KMS-11 (cell line): ENCODE data around the gene NAALADL1.

Experiments
- H2AFZ ChIP-seq: fragments of 200-600 bp; sonication (generic); 2 replicates; pipeline ENCODE4 v1.6.1; 2016; ENCODE audit warnings: antibody characterized with exemption, mixed run types, low read depth
- H3K27ac ChIP-seq: fragments of 200-600 bp; sonication (generic); 2 replicates; pipeline ENCODE4 v1.6.1; 2016; ENCODE audit warnings: mild to moderate bottlenecking, mixed run types
- H3K27me3 ChIP-seq: fragments of 200-600 bp; sonication (generic); 2 replicates; pipeline ENCODE4 v1.6.1; 2017; ENCODE audit warnings: mild to moderate bottlenecking, low read depth, mixed run types, moderate library complexity; ENCODE audit not compliant: insufficient read depth
- H3K36me3 ChIP-seq: fragments of 200-600 bp; sonication (generic); 2 replicates; pipeline ENCODE4 v1.6.1; 2017; ENCODE audit warnings: mild to moderate bottlenecking, mixed run types; ENCODE audit not compliant: insufficient read depth
- H3K4me1 ChIP-seq: fragments of 200-600 bp; sonication (generic); 2 replicates; pipeline ENCODE4 v1.6.1; 2016; ENCODE audit warnings: mild to moderate bottlenecking, low read depth, mixed run types; ENCODE audit not compliant: poor library complexity, severe bottlenecking
- H3K4me2 ChIP-seq: fragments of 200-600 bp; sonication (generic); 2 replicates; pipeline ENCODE4 v1.7.0; 2016; ENCODE audit warnings: mild to moderate bottlenecking, mixed run types
- H3K4me3 ChIP-seq: fragments of 200-600 bp; sonication (generic); IDR thresholded peaks from 2 replicates; pipeline ENCODE4 v1.6.1; 2017; ENCODE audit warnings: low read depth, low read length, mixed read lengths; ENCODE audit not compliant: insufficient read depth
- H3K79me2 ChIP-seq: fragments of 200-600 bp; sonication (generic); 2 replicates; pipeline ENCODE4 v1.6.1; 2016; ENCODE audit warnings: low read depth, mixed run types; ENCODE audit not compliant: insufficient read depth
- H3K9ac ChIP-seq: fragments of 200-600 bp; sonication (generic); 2 replicates; pipeline ENCODE4 v1.6.1; 2016; ENCODE audit warnings: mild to moderate bottlenecking, mixed run types
- H4K20me1 ChIP-seq: fragments of 200-600 bp; sonication (generic); 2 replicates; pipeline ENCODE4 v1.6.1; 2016; ENCODE audit warnings: mild to moderate bottlenecking, mixed run types; ENCODE audit not compliant: insufficient read depth
- TF ChIP-seq, protein P1 (sequence below): fragments of 200-600 bp; sonication (generic); conservative IDR thresholded peaks from 2 replicates; pipeline ENCODE4 v1.6.1; 2017; ENCODE audit warnings: low read depth, mild to moderate bottlenecking, antibody characterized with exemption, low read length, moderate library complexity, mixed read lengths

The NAALADL1 gene

DNA sequence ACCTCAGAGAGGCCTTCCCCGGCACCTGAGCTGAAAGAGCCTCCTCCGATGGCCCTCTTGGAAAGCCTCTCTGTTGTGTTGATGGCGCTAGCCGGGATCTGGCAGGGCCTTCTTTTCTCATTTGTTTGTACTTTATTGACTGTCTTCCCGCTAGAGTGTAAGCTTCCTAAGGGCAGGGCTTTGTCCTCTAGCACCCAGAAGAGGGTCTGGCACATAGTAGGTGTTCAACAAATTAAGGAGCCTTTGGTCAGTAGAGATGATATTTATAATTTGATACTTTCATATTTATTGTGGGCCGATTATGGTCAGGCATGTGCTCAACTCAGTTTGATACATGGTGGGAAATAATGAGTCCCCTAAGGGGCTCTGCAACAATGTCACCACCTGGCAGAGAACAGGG lies 40.4 kb downstream of the NAALADL1 start:
- H3K79me2 ChIP-seq = peaks cover 7% of the 10 kb centered on the region; the same call in 1 of the 2 replicates
- no peak overlapping the region for H2AFZ ChIP-seq
- TF ChIP-seq, protein P1, sequence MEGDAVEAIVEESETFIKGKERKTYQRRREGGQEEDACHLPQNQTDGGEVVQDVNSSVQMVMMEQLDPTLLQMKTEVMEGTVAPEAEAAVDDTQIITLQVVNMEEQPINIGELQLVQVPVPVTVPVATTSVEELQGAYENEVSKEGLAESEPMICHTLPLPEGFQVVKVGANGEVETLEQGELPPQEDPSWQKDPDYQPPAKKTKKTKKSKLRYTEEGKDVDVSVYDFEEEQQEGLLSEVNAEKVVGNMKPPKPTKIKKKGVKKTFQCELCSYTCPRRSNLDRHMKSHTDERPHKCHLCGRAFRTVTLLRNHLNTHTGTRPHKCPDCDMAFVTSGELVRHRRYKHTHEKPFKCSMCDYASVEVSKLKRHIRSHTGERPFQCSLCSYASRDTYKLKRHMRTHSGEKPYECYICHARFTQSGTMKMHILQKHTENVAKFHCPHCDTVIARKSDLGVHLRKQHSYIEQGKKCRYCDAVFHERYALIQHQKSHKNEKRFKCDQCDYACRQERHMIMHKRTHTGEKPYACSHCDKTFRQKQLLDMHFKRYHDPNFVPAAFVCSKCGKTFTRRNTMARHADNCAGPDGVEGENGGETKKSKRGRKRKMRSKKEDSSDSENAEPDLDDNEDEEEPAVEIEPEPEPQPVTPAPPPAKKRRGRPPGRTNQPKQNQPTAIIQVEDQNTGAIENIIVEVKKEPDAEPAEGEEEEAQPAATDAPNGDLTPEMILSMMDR = no peak
- no peak overlapping the region for H3K4me2 ChIP-seq
- H3K4me3 ChIP-seq = no peak overlapping the region
- H4K20me1 ChIP-seq = no peaks in the 10 kb centered on the region
- H3K27me3 ChIP-seq = no peaks in the 10 kb centered on the region
- H3K4me1 ChIP-seq = peaks cover 15% of the 10 kb centered on the region
- H3K36me3 ChIP-seq = no peaks in the 10 kb centered on the region
- no peak overlapping the region for H3K9ac ChIP-seq
- H3K27ac ChIP-seq = no peak overlapping the region

DNA sequence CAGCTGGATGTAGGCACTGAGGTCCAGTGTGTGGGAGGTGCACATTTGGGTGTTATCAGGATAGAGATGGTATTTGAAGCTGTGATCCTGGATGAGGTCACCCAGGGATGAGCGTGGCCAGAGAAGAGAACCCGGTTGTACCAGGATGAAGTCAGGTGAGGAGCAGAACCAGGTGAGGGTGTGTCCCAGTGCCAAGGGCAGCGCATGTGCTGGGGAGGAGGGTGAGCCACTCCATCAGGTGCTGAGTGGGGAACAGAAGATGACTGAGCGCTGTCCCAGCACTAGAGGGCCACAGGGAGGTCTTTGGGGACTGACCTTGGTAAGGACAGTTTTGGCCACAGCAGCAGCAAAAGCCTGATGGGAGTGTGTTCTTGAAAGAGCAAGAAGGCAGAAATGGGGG lies 41.6 kb downstream of the NAALADL1 start:
- no peaks in the 10 kb centered on the region for H3K36me3 ChIP-seq
- H4K20me1 ChIP-seq = no peaks in the 10 kb centered on the region
- H3K27ac ChIP-seq = no peak overlapping the region
- no peak overlapping the region for H3K4me2 ChIP-seq
- no peak overlapping the region for H3K4me3 ChIP-seq
- TF ChIP-seq, protein P1 = no peak
- H3K79me2 ChIP-seq = peaks cover 7% of the 10 kb centered on the region; the same call in 1 of the 2 replicates
- H3K9ac ChIP-seq = no peak overlapping the region
- no peak overlapping the region for H2AFZ ChIP-seq
- H3K4me1 ChIP-seq = peaks cover 15% of the 10 kb centered on the region
- no peaks in the 10 kb centered on the region for H3K27me3 ChIP-seq

GRCh38 chr11:65014726-65015227 lies 43.6 kb downstream of the NAALADL1 start:
- Histone ChIP-seq H3K79me2 (peaks cover 7% of the 10 kb centered on the region; the same call in 1 of the 2 replicates), H3K36me3 (no peaks in the 10 kb centered on the region), H3K4me1 (peaks cover 15% of the 10 kb centered on the region), H3K9ac (peak overlapping the region; percentile 90), H3K4me3 (no peak overlapping the region), H3K27me3 (no peaks in the 10 kb centered on the region), H3K27ac (peak overlapping the region; percentile 95), H3K4me2 (peak overlapping the region; percentile 41), H4K20me1 (no peaks in the 10 kb centered on the region), H2AFZ (peak overlapping the region; percentile 89)
- TF ChIP-seq, protein P1 = no peak

- peak within 1 kb of the TSS; percentile 83 for H3K4me2 ChIP-seq
- no peaks in the 10 kb centered on the region for H3K36me3 ChIP-seq
- peak within 1 kb of the TSS; percentile 89 for H2AFZ ChIP-seq
- H4K20me1 ChIP-seq = no peaks in the 10 kb centered on the region
- peak within 1 kb of the TSS; percentile 90 for H3K9ac ChIP-seq
- H3K79me2 ChIP-seq = peaks cover 7% of the 10 kb centered on the region; the same call in 1 of the 2 replicates
- no peaks in the 10 kb centered on the region for H3K27me3 ChIP-seq
- no peak within 1 kb of the TSS for H3K4me3 ChIP-seq
- peak within 1 kb of the TSS; percentile 95 for H3K27ac ChIP-seq
- H3K4me1 ChIP-seq = peaks cover 15% of the 10 kb centered on the region
- TF ChIP-seq, protein P1 = peak; percentile 64
Observed at GRCh38 chr11:65013888-65014725, 44.2 kb downstream of the NAALADL1 start, which contains the start of gene ARL2. Gene ARL2 (plus strand): TSS chr11:65014160. CDS start chr11:65014208, 48 bp downstream.
